ENCODE measurements around the gene CHCHD3. TPM values are rescaled to one million over a fixed set of nuclear protein-coding genes. Genes with fewer than 3 reads are reported as not detected.
"Not testable (repeated sequence)": the region's sequence is repeated elsewhere in the genome, so short reads cannot be mapped to it uniquely, and the experiment has no call there.

Gene CHCHD3
- total RNA-seq, 4 donors from 2014 or later: 33.9 to 37.2 (median 35.8) TPM

DNA sequence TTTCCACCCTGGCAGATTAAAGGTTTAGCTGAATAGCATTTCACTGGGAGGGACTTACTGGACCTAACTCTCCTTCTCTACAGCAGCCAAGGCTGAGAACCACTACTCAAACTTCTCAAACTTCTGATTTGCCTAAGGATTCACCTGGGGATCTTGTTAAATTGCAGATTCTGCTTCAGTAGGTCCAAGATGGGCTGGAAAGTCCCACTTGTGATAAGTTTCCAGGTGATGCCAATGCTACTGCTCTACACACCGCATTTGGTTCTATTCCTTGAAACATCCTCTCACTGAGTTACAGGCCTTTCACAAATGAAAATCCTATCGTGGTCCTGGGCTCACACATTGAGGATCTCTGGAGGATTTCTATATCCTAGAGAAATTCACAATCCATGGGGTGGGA lies 147.9 kb downstream of the CHCHD3 start:
- TF ChIP-seq POLR2AphosphoS5 (IDR thresholded peaks at IDR 0.05) (no peak), EP300 (IDR thresholded peaks at IDR 0.05) (no peak), POLR2A (IDR thresholded peaks at IDR 0.05) (no peak)
- TF ChIP-seq, protein P1, sequence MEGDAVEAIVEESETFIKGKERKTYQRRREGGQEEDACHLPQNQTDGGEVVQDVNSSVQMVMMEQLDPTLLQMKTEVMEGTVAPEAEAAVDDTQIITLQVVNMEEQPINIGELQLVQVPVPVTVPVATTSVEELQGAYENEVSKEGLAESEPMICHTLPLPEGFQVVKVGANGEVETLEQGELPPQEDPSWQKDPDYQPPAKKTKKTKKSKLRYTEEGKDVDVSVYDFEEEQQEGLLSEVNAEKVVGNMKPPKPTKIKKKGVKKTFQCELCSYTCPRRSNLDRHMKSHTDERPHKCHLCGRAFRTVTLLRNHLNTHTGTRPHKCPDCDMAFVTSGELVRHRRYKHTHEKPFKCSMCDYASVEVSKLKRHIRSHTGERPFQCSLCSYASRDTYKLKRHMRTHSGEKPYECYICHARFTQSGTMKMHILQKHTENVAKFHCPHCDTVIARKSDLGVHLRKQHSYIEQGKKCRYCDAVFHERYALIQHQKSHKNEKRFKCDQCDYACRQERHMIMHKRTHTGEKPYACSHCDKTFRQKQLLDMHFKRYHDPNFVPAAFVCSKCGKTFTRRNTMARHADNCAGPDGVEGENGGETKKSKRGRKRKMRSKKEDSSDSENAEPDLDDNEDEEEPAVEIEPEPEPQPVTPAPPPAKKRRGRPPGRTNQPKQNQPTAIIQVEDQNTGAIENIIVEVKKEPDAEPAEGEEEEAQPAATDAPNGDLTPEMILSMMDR (IDR thresholded peaks at IDR 0.05): no peak
- H3K27ac ChIP-seq: no peak overlapping the region
- 100% methylated on average over 2 of the region's 2 CpGs for WGBS
- H3K4me3 ChIP-seq: no peak overlapping the region
- no peaks in the 10 kb centered on the region for H3K36me3 ChIP-seq
- H3K4me1 ChIP-seq: no peaks in the 10 kb centered on the region
- DNase-seq (ENCODE audit: low spot score in 2 of 2): no peak
- no peaks in the 10 kb centered on the region for H3K27me3 ChIP-seq
- no peaks in the 10 kb centered on the region for H3K9me3 ChIP-seq

DNA sequence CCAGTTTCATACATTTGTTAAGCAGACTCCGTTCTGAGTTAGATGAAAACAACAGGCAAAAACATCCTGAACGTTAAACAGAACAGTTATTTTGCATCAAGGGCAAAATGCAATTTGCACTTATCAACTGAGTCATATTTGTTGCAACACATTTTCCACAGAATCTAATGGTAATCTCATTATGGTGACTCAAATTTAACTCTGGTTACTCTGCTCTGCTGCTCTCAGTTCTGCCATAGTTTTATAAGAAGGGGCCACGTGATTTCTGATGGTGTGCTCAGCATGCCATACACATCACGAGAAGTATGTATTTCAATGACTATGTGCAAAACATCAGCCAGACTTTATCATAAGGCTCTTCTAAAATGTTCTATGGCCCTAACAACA lies 148.8 kb downstream of the CHCHD3 start:
- no peaks in the 10 kb centered on the region for H3K9me3 ChIP-seq
- H3K4me1 ChIP-seq: no peaks in the 10 kb centered on the region
- H3K27ac ChIP-seq: no peak overlapping the region
- no peaks in the 10 kb centered on the region for H3K36me3 ChIP-seq
- no peaks in the 10 kb centered on the region for H3K27me3 ChIP-seq
- no peak for TF ChIP-seq POLR2A (IDR thresholded peaks at IDR 0.05)
- TF ChIP-seq, protein P1 (IDR thresholded peaks at IDR 0.05): no peak
- TF ChIP-seq POLR2AphosphoS5 (IDR thresholded peaks at IDR 0.05): no peak
- no peak for TF ChIP-seq EP300 (IDR thresholded peaks at IDR 0.05)
- no peak overlapping the region for H3K4me3 ChIP-seq
- 83% methylated on average over 4 of the region's 4 CpGs for WGBS
- no peak for DNase-seq (ENCODE audit: low spot score in 2 of 2)

DNA sequence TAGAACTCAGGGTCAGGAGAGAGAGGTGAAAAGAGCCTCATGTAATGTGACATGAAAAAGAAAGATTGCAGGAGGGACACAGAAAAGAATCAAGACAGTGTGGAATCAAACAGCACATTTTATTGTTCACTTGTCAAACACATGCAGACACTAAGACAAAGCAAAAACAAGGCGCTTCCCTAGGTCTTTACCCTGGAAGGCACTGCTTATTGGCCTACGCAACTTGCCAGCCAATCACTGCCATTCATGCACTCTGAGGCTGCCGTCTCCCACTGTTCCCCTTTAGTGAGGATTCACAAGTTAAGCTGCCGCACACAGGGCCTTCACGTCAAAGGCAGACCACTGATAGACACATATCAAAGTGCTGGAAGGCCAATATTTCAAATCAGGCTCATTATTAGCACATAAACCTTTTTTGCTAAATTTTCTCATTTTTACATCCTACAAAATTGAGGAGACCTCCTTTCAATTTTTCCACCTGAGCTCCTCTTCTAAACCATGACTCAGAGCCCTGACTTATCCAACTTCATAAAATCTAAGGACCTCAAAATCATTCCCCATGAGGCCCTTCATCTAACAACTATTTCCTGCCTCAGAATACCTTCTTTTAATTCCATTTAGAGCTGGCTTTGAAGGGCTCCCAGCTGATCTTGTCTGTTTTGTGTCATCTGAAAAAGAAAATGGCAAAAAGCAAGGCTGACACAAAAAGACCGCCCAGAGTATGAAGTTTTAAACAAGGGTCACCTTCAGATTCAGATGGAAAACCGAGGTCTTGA lies 149.4 kb downstream of the CHCHD3 start:
- no peak for DNase-seq (ENCODE audit: low spot score in 2 of 2)
- H3K9me3 ChIP-seq: no peaks in the 10 kb centered on the region
- TF ChIP-seq POLR2A (IDR thresholded peaks at IDR 0.05): no peak
- TF ChIP-seq, protein P1 (IDR thresholded peaks at IDR 0.05): no peak
- TF ChIP-seq EP300 (IDR thresholded peaks at IDR 0.05): no peak
- no peak for TF ChIP-seq POLR2AphosphoS5 (IDR thresholded peaks at IDR 0.05)
- no peaks in the 10 kb centered on the region for H3K36me3 ChIP-seq
- no peaks in the 10 kb centered on the region for H3K4me1 ChIP-seq
- no peak overlapping the region for H3K27ac ChIP-seq
- H3K27me3 ChIP-seq: no peaks in the 10 kb centered on the region
- H3K4me3 ChIP-seq: no peak overlapping the region
- WGBS: 94% methylated on average over 7 of the region's 7 CpGs

DNA sequence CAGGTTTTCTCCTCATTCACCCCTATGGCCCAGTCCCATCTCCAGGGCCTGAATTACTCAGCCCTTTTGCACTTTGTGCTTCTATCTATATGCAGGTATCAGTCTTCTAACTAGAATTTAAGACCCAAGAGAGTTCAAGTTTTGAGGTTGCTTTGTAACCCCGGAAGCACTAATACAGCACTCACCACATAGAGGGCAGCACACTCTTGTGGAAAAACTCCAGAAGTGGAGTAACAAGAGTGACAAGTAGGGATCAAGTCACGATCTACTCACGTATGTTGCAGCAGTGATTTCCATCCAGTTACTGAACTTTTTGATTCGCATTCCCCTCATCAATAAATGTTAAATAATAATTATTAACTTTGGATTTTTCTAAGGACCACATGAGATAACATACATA lies 151.0 kb downstream of the CHCHD3 start:
- no peak overlapping the region for H3K27ac ChIP-seq
- no peak for TF ChIP-seq POLR2A (IDR thresholded peaks at IDR 0.05)
- no peak for TF ChIP-seq POLR2AphosphoS5 (IDR thresholded peaks at IDR 0.05)
- TF ChIP-seq, protein P1 (IDR thresholded peaks at IDR 0.05): no peak
- no peak for TF ChIP-seq EP300 (IDR thresholded peaks at IDR 0.05)

DNA sequence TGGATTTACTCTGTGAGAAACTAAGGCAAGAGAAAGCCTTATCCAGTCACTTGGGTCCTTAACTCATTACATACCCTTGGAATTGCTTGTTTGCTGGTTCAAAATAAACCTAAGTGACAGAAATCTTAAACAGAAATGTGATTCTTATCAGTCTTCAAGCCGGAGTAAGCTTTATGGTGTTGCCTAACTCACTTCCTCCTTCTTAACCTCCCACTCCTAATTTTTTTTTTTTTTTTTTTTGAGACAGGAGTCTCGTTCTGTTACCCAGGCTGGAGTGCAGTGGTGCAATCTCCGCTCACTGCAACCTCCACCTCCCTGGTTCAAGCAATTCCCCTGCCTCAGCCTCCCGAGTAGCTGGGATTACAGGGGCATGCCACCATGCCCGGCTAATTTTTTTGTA lies 151.9 kb downstream of the CHCHD3 start:
- DNase-seq (ENCODE audit: low spot score in 2 of 2); H3K9me3 ChIP-seq; H3K36me3 ChIP-seq; H3K27ac ChIP-seq; H3K4me1 ChIP-seq; H3K4me3 ChIP-seq; H3K27me3 ChIP-seq: not testable (repeated sequence)
- WGBS: 83% methylated on average over 5 of the region's 5 CpGs

More for the DNA sequence above, 151.0 kb downstream of the CHCHD3 start:
- Histone ChIP-seq H3K4me1 (no peaks in the 10 kb centered on the region), H3K27me3 (no peaks in the 10 kb centered on the region), H3K9me3 (no peaks in the 10 kb centered on the region), H3K36me3 (no peaks in the 10 kb centered on the region), H3K4me3 (no peak overlapping the region)
- no peak for DNase-seq (ENCODE audit: low spot score in 2 of 2)
- WGBS: 84% methylated on average over 4 of the region's 4 CpGs
